Measurements from ENCODE around the gene DNER.
"Not testable (repeated sequence)": the region's sequence is repeated elsewhere in the genome, so short reads cannot be mapped to it uniquely, and the experiment has no call there.

Gene DNER

DNA sequence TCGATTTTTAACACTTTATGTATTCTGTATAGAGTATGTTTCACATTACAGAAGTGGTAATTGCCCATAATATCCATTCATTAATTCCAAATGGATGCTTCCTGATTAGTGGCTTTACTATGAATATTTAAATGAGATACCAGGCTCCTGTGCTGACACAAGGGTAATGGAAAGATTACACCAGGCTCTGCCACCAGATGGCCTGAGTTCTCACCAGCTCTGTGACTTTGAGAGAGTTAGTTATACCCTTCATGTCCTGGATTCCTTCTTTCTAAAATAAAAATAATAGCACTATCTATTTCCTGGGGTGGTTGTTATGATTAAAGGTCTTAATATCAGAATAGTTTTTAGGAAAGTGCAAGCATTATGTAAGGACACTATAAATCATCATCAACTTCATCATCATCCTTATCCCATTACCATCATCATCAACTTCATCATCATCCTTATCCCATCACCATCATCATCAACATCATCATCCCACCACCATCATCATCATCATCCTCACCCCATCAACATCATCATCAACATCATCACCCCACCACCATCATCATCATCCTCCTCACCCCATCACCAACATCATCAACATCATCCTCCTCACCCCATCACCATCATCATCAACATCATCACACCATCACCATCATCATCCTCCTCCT, 151.8 kb downstream of the DNER start:
- no peak for DNase-seq

- no peak for DNase-seq
Observed at GRCh38 chr2:229559986-229560385, 154.4 kb downstream of the DNER start.

- DNase-seq: no peak
Observed at GRCh38 chr2:229553091-229553490, 161.3 kb downstream of the DNER start.

DNA sequence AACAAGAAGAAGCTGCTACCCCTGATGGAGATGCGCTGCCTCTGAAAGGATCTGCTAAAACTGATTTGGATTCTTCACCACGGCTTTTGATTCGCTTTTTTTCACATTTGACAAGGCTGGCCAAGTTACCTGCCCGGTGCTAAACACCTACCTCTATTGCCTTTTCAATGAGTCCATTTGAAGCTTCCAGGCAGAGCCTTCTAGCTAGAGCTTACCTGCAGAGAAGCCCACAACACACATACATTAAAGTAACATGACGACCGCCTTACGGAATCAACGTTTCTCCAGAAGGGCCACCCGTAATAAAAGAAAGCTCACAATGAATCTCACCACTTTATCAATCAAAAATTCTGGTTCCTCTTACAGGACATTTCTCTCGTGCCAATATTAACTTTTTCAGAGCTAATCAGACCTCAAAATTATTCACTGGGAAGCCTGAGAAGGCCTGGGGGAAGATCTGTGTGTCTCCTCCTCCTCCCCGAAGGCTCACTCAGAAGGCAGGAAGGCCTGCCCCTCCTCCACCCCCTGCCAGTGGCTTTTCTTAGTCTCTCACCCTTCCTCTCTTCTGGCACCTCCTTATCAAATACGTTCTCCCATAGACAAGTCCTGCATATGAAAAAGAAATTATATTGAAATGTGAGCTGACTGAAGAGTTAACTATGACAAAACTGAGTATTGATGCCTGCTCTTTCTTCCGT, 171.0 kb downstream of the DNER start:
- DNase-seq: no peak

- DNase-seq: no peak
Observed at GRCh38 chr2:229539628-229540027, 174.7 kb downstream of the DNER start.

- DNase-seq: no peak
Observed at GRCh38 chr2:229531594-229531993, 182.8 kb downstream of the DNER start.

GRCh38 chr2:229530434-229530833, 183.9 kb downstream of the DNER start:
- no peak for DNase-seq

- no peak for DNase-seq
Observed at GRCh38 chr2:229528846-229529245, 185.5 kb downstream of the DNER start.

- DNase-seq: no peak
Observed at GRCh38 chr2:229526951-229527350, 187.4 kb downstream of the DNER start.

DNA sequence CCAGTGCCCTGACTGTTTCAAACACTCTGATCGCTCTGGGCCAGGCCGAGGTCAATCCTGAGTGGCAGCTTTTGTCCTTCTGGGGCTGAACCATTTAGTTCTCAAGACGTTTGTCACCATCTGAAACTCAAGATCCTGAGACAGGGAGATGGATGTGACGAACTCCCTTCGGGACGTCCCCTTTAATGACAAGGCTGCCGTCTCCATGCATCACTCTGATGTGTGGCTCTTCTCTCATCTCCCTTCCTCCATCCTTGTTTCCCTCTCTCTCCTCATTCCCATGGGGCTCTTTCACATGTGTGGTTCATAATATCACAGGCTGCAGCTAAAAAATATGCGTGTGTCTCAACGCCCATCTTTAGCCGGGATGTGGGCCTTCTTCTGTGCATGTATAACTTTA, 189.6 kb downstream of the DNER start:
- DNase-seq: no peak

DNA sequence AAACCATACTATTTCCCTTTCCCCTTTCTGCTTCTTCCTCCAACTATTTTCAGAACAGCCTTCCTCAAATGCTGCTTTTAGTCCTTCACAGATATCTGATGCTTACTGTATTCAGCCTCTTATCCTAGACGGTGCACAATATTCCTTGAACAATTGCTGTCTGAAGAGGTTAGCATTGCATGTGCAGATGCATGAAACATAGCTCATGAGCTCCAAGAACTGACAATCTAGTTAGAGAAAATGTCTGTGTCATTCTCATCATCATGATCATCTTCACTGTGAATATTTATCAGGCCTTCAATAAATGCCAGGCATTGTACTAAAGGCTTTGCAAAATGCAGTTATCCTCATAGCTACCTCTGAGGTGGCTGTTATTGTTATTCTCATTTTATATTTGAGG, 190.7 kb downstream of the DNER start:
- no peak for DNase-seq

- no peak for DNase-seq
Observed at GRCh38 chr2:229521576-229521975, 192.8 kb downstream of the DNER start.

- DNase-seq: no peak
Observed at GRCh38 chr2:229520691-229521096, 193.7 kb downstream of the DNER start.

GRCh38 chr2:229519655-229520430, 194.5 kb downstream of the DNER start:
- DNase-seq: no peak

- no peak for DNase-seq
Observed at GRCh38 chr2:229514273-229514895, 200.0 kb downstream of the DNER start.

- DNase-seq: no peak
Observed at GRCh38 chr2:229511524-229511923, 202.8 kb downstream of the DNER start.

- DNase-seq: not testable (repeated sequence)
Observed at GRCh38 chr2:229506699-229507098, 207.7 kb downstream of the DNER start.

DNA sequence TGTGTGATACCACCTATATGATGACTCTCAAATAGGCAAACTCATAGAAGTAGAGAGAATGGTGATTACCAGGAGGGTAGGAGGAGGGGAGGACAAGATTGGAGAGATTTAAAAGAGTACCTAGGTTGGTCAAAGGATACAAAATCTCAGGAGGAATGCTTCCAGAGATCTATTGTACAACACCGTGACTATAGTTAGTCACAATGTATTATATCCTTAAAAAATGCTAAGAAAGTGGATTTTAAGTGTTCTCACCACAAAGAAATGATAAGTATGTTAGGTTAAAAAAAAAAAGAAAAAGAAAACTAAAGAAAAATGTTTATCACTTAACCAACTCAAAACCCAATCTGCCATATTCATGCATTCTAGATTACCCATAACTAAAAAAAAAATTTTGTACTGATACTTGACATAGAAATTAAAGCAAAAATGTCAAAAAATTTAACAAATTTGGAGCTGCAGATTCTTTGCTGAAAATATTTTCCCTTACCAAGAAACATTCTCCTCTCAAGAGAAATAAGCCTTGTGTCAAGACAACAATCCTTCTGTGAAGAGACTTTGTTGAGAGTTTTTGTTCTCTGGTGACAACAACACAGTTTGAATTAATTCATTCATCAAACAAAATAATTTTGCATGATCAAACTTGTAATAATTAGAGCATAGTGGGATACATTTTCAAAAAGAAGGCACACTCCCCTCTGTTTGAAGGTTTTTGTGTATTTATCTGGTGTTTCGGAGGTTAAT, 213.1 kb downstream of the DNER start:
- DNase-seq: no peak

- no peak for DNase-seq
Observed at GRCh38 chr2:229492034-229492433, 222.3 kb downstream of the DNER start.

DNA sequence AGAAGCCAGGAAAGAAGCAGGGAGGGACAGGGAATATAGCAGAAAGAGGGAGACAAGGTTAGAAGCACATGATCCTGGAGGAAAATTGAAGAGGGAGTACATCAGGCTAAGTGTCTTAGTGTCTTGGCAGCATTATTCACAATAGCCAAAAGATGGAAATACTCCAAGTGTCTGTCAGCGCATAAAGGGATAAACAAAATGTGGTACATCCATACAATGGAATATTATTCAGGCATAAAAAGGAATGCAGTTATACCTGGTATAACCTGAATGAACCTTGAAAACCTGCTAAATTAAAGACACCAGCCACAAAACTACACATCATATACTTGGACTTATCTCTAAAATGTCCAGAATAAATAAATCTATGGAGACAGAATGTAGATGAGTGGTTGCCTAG, 224.2 kb downstream of the DNER start:
- DNase-seq: no peak

DNA sequence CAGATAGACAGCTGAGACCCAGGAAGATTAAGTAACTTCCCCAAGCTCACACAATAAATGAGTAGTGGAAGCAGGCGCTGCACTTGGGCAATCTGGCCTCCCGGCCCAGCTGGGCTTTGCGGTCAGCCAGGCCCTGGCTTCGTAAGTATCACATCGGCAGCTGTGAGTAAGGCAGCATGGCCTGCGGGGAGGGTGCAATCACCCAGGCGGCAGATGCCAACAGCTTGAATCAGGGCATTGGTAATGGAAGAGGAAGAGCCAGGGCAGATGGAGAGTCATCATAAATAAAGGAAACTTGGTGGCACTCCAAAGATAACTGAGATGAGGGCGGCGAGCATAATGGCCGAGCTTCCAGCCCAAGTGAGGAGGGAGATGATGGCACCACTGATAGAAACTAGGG, 225.3 kb downstream of the DNER start:
- no peak for DNase-seq

DNA sequence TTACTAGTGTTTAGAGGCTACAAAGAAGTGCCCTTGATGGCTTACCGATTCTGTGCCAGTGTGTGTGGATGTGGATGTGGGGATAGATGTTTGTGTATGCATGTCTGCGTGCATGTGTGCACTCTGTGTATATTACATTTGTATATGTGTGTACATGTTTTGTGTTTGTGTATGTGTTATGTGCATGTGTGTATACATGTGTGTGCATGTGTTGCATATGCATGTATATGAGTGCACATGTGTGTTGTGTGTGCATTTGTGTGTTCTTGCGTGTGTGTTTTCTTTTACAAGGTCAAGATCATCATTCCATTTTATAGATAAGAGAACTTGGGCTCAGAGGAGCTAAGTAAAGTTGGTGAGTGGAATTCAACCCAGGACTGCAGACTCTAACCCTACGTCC, 226.1 kb downstream of the DNER start:
- DNase-seq: no peak

- no peak for DNase-seq
Observed at GRCh38 chr2:229486673-229487072, 227.7 kb downstream of the DNER start.
